HG02970 (cell line): ENCODE data around the gene DDN.

Experiments used
- ATAC-seq: cut with Tn5 transposase; IDR thresholded peaks from one replicate; pipeline ENCODE4 v1.9.1; 2021; ENCODE audit warnings: mild to moderate bottlenecking, moderate library complexity, moderate number of reproducible peaks; ENCODE audit not compliant: unreplicated experiment, low FRiP score

The DDN gene

GRCh38 chr12:48999371-49000131 lies at the start of gene DDN:
Gene DDN, minus strand, starts transcription at chr12:48999375. Its CDS starts 88 bp downstream, at chr12:48999287.
- no peak for ATAC-seq

- no peak for ATAC-seq
These were observed 49.8 kb upstream of the DDN start for GRCh38 chr12:49048953-49049352.

GRCh38 chr12:49046129-49046895 lies 47.1 kb upstream of the DDN start:
- ATAC-seq = no peak

- ATAC-seq = no peak
These were observed 45.5 kb upstream of the DDN start for GRCh38 chr12:49044660-49045059.

- ATAC-seq = no peak
These were observed 44.7 kb upstream of the DDN start for GRCh38 chr12:49043856-49044258.

- ATAC-seq = no peak
These were observed 44.1 kb upstream of the DDN start for GRCh38 chr12:49043241-49043640.

- no peak for ATAC-seq
These were observed 42.8 kb upstream of the DDN start for GRCh38 chr12:49041881-49042484.

- no peak for ATAC-seq
These were observed 42.1 kb upstream of the DDN start for GRCh38 chr12:49041036-49041880.

- ATAC-seq = no peak
These were observed 41.2 kb upstream of the DDN start for GRCh38 chr12:49040364-49040855.

- no peak for ATAC-seq
These were observed 40.5 kb upstream of the DDN start for GRCh38 chr12:49039421-49040363.

GRCh38 chr12:49038291-49038955 lies 39.2 kb upstream of the DDN start:
- no peak for ATAC-seq

GRCh38 chr12:49037947-49038237 lies 38.7 kb upstream of the DDN start:
- ATAC-seq = no peak

GRCh38 chr12:49037111-49037946 lies 38.2 kb upstream of the DDN start:
- no peak for ATAC-seq

- ATAC-seq = no peak
These were observed 36.9 kb upstream of the DDN start for GRCh38 chr12:49036029-49036428.

GRCh38 chr12:49034286-49034622 lies 35.1 kb upstream of the DDN start:
- no peak for ATAC-seq

GRCh38 chr12:49033611-49034285 lies 34.6 kb upstream of the DDN start:
- ATAC-seq = no peak

- ATAC-seq = no peak
These were observed 33.7 kb upstream of the DDN start for GRCh38 chr12:49032679-49033447.
